HG02759 (cell line): ENCODE measurements around the gene TK1.

Experiments
- ATAC-seq: cut with Tn5 transposase; IDR thresholded peaks from one replicate; pipeline ENCODE4 v1.9.1; 2021; ENCODE audit warnings: mild to moderate bottlenecking, moderate library complexity; ENCODE audit not compliant: unreplicated experiment

TK1 gene

DNA sequence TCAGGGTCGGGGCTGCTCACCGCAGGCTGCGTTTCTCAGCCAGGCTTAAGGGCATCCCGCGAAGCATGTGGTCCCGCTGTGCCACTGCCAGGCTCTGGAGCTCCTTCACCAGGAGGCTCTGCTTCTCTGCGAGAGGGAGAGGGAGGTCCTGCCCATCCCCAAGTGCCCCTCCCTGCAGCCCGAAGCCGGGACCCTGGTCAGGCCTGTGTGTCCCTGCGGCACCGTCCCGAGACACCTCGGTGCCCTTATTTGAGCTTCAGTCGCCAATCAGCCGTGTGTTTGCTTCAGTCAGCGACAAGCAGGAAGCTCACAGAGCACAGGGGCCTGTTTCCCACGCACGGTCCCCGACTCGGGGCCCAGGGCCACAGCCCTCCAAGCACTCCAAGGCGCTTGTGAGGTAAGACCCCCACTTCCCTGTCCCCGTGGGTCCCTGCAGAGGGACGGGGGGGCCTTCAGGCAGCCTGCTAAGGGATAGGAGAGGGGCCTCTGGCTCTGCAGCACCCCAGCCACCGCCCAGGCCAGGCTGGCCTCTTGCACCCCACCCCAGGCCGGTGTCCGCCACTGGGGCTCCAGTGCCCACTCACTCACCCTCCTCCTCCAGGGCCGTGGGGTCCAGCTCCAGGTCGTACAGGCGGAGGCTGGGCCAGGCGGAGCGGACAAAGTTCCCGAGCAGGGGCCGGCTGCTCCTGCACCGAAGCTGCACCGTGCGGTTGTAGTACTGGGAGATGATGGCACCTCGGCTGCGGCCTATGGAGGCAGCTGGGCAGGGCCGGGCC is 61.5 kb downstream of the TK1 start:
- no peak for ATAC-seq

DNA sequence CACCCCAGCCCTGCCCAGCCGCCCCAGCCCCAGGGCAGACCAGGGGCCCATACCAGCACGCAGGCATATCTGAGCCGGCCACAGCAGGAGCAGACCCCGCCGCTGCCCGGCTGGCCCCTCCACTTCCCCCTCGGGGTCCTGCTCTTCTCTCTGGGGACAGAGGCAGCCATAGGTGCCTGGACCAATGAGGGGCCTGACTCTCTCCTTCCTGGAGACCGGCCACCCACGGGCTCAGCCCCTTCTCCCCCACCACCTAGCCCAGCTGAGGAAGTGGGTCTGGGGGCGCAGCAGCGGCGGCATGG is 62.1 kb downstream of the TK1 start:
- ATAC-seq: no peak
